Gastrocnemius medialis (tissue), 4 donors: ENCODE data around the gene C1orf56. TPM values are rescaled to one million over a fixed set of nuclear protein-coding genes. Genes with fewer than 3 reads are reported as not detected.

ENCODE experiments used
- ATAC-seq, 2 donors: fragments of 150-250 bp; one replicate each; pipeline ENCODE4 v1.9.1; 2016
- DNase-seq, 2 donors: peaks; one replicate each; pipeline ENCODE4 v3.0.0-alpha.2; 2019
- H3K27ac ChIP-seq, 4 donors: fragments of 200-600 bp; sonication (generic); 1 replicate in 1 of 4; 2 replicates in 3 of 4; pipeline ENCODE4 v1.5.1; 2016 to 2018; ENCODE audit warnings: mild to moderate bottlenecking in 2 of 4, moderate library complexity in 1 of 4
- H3K27me3 ChIP-seq, 3 donors: fragments of 200-600 bp; sonication (generic) in 2 of 3; 1 replicate in 1 of 3; 2 replicates in 2 of 3; pipeline versions ENCODE4 v1.5.1 to v1.6.0; 2016 to 2019; ENCODE audit warnings: mild to moderate bottlenecking in 1 of 3, moderate library complexity in 1 of 3
- H3K36me3 ChIP-seq, 2 donors: fragments of 200-600 bp; sonication (generic) in 1 of 2; one replicate each; pipeline ENCODE4 v1.5.1; 2017 to 2018
- H3K4me1 ChIP-seq, 2 donors: fragments of 200-600 bp; sonication (generic) in 1 of 2; one replicate each; pipeline ENCODE4 v1.5.1; 2016 to 2017; ENCODE audit warnings: mild to moderate bottlenecking in 2 of 2
- H3K4me3 ChIP-seq, 4 donors: fragments of 200-600 bp; sonication (generic) in 3 of 4; 1 replicate in 1 of 4; 2 replicates in 3 of 4; pipeline ENCODE4 v1.5.1; 2016 to 2019; ENCODE audit warnings: mild to moderate bottlenecking in 2 of 4
- H3K9me3 ChIP-seq, 3 donors: fragments of 200-600 bp; sonication (generic) in 2 of 3; 1 replicate in 1 of 3; 2 replicates in 2 of 3; pipeline ENCODE4 v1.5.1; 2016 to 2019
- CTCF ChIP-seq, 5 experiments: fragments of 450-650 bp in 3 of 5; fragments of 200-600 bp in 2 of 5; sonication (generic) in 2 of 5; IDR thresholded peaks in 4 of 5; conservative IDR thresholded peaks in 1 of 5; 1 replicate in 4 of 5; 2 replicates in 1 of 5; pipeline ENCODE4 v1.5.1; 2016 to 2019; ENCODE audit warnings: antibody characterized with exemption in 5 of 5, mild to moderate bottlenecking in 3 of 5, moderate library complexity in 3 of 5
- POLR2A ChIP-seq, 2 donors: fragments of 450-650 bp; IDR thresholded peaks; one replicate each; pipeline ENCODE4 v1.6.1; 2017; ENCODE audit warnings: antibody characterized with exemption in 2 of 2, mild to moderate bottlenecking in 2 of 2, moderate library complexity in 2 of 2
- in situ Hi-C, 4 donors: fragments of 200-750 bp; cut with MboI; loops; one replicate each; pipeline versions ENCODE4 v1.15.0 to v1.8.0; 2017; ENCODE audit warnings: low sequenced_read_pairs in 4 of 4
- intact Hi-C: fragments of 100-400 bp; cut with DNase I; formaldehyde crosslinking; loops from one replicate; pipeline ENCODE4 v1.15.1; 2023; ENCODE audit warnings: low total_unique reads
- total RNA-seq, 4 donors: library from RNA; depleted of rRNA; stranded (reverse); fragments of >200 nt; gene quantifications; one replicate each; pipeline versions ENCODE4 v1.1.0 to v1.2.3, GENCODE V29; 2016

Gene C1orf56
- total RNA-seq, 4 donors from 2014 or later: 6.2 to 16.2 (median 12.4) TPM

GRCh38 chr1:151039521-151039920 lies 8.0 kb upstream of the C1orf56 start:
- Histone ChIP-seq H3K4me1 (no peaks in the 10 kb centered on the region), H3K27ac (no peak overlapping the region), H3K4me3 (no peak overlapping the region), H3K9me3 (no peaks in the 10 kb centered on the region), H3K36me3 (peaks cover 0 to 12% of the 10 kb centered on the region in 2 donors), H3K27me3 (no peaks in the 10 kb centered on the region)
- in situ Hi-C loops (no loop called here), intact Hi-C loops (no loop called here)
- no peak for TF ChIP-seq POLR2A (IDR thresholded peaks at IDR 0.05)
- no peak for DNase-seq
- no peak for ATAC-seq

GRCh38 chr1:151043163-151043562 lies 4.4 kb upstream of the C1orf56 start:
- in situ Hi-C loops: no loop called here
- intact Hi-C loops: no loop called here
- ATAC-seq: no peak

GRCh38 chr1:151047925-151048644 lies 534 bp downstream of the C1orf56 start:
- in situ Hi-C loops (no loop called here), intact Hi-C loops (loop anchor here (1.0 kb wide), 1 partner anchor 24 kb away; no protein-coding TSS in a partner anchor)
- H3K36me3 ChIP-seq: peaks cover 0 to 17% of the 10 kb centered on the region in 2 donors
- H3K4me1 ChIP-seq: peaks cover 6 to 17% of the 10 kb centered on the region in 2 donors
- TF ChIP-seq POLR2A (IDR thresholded peaks at IDR 0.05): no peak
- peak in 3 of 5 experiments; percentile 56 to 66 (median 59) for TF ChIP-seq CTCF (IDR thresholded peaks at IDR 0.05 in 4 of 5, conservative IDR thresholded peaks at IDR 0.05 in 1 of 5)
- peak overlapping the region; percentile 68 to 92 (median 78) for H3K4me3 ChIP-seq
- no peaks in the 10 kb centered on the region for H3K9me3 ChIP-seq
- DNase-seq (peak; percentile 58 to 74), ATAC-seq (peak; percentile 83 to 87)
- no peaks in the 10 kb centered on the region for H3K27me3 ChIP-seq
- H3K27ac ChIP-seq: peak overlapping the region; percentile 85 to 95 (median 92)

More at GRCh38 chr1:151043163-151043562, 4.4 kb upstream of the C1orf56 start:
- DNase-seq: no peak
- H3K27me3 ChIP-seq: no peaks in the 10 kb centered on the region
- no peaks in the 10 kb centered on the region for H3K9me3 ChIP-seq
- H3K27ac ChIP-seq: no peak overlapping the region
- H3K4me3 ChIP-seq: no peak overlapping the region
- TF ChIP-seq CTCF (IDR thresholded peaks at IDR 0.05 in 4 of 5, conservative IDR thresholded peaks at IDR 0.05 in 1 of 5) (no peak), POLR2A (IDR thresholded peaks at IDR 0.05) (no peak)
- no peaks in the 10 kb centered on the region for H3K36me3 ChIP-seq
- H3K4me1 ChIP-seq: peaks cover 0 to 4% of the 10 kb centered on the region in 2 donors

- no peaks in the 10 kb centered on the region for H3K27me3 ChIP-seq
- ATAC-seq (peak in 1 of 2 donors; percentile 2), DNase-seq (no peak)
- no peaks in the 10 kb centered on the region for H3K9me3 ChIP-seq
- in situ Hi-C loops: no loop called here
- peak overlapping the region; percentile 68 to 92 (median 78) for H3K4me3 ChIP-seq
- H3K27ac ChIP-seq: peak overlapping the region; percentile 85 to 95 (median 92)
- H3K36me3 ChIP-seq: peaks cover 0 to 22% of the 10 kb centered on the region in 2 donors
- H3K4me1 ChIP-seq: peaks cover 6 to 17% of the 10 kb centered on the region in 2 donors
- intact Hi-C loops: loop anchor here (1.0 kb wide), 1 partner anchor 24 kb away; no protein-coding TSS in a partner anchor
- TF ChIP-seq POLR2A (IDR thresholded peaks at IDR 0.05): no peak
- peak in 2 of 5 experiments; percentile 52 to 59 for TF ChIP-seq CTCF (IDR thresholded peaks at IDR 0.05 in 4 of 5, conservative IDR thresholded peaks at IDR 0.05 in 1 of 5)
These were observed 1.1 kb downstream of the C1orf56 start for GRCh38 chr1:151048645-151049032.

GRCh38 chr1:151049458-151049857 lies 1.9 kb downstream of the C1orf56 start:
- intact Hi-C loops: no loop called here
- Histone ChIP-seq H3K4me1 (peaks cover 6 to 17% of the 10 kb centered on the region in 2 donors), H3K27me3 (no peaks in the 10 kb centered on the region), H3K27ac (peak overlapping the region in 3 of 4 donors; percentile 10 to 94 (median 91)), H3K9me3 (no peaks in the 10 kb centered on the region), H3K4me3 (no peak overlapping the region), H3K36me3 (peaks cover 0 to 31% of the 10 kb centered on the region in 2 donors)
- in situ Hi-C loops: no loop called here
- DNase-seq: no peak
- no peak for ATAC-seq
- no peak for TF ChIP-seq POLR2A (IDR thresholded peaks at IDR 0.05)
- TF ChIP-seq CTCF (IDR thresholded peaks at IDR 0.05 in 4 of 5, conservative IDR thresholded peaks at IDR 0.05 in 1 of 5): no peak
